ENCODE measurements around the gene MSL1.

DNA sequence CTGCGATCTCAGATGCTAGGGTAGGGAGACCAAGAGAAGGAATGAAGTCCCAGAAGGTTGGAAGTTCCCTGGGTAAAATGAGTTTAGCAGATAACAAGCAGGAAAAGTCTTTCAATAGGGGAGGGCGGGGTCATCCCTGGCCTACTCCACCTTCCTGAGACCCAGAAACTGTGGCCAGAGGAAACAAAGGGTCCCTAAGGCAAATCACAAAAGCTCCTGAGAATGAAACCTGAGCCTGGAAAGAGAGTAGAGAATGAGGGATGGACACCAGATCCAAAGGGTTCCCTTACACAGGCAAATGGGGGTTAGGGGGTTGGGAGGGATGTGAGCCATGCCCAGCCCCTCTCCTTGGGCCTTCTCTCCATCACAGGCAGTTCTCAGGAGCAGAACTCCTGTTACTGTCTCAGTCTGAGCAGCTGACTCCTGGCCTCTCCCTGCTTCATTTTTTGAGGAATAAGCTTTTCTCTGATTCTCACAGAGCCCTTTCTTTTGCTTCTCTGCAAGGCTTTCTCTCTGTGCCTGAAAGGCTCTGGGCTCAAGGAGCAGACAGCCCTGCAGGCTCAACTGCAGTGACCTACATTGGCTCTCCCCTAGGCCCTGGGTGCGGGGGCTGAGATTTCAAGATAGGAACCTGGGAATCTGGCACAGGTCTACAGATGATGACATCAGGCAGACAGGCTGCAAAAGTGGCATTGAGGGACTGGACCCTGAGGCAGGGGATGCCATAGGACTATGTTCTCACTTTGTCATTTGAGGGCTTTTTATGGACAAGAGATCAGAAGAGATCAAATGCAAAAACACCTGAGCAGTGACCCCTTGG lies 11.5 kb upstream of the MSL1 start:
- TF ChIP-seq, protein P1, sequence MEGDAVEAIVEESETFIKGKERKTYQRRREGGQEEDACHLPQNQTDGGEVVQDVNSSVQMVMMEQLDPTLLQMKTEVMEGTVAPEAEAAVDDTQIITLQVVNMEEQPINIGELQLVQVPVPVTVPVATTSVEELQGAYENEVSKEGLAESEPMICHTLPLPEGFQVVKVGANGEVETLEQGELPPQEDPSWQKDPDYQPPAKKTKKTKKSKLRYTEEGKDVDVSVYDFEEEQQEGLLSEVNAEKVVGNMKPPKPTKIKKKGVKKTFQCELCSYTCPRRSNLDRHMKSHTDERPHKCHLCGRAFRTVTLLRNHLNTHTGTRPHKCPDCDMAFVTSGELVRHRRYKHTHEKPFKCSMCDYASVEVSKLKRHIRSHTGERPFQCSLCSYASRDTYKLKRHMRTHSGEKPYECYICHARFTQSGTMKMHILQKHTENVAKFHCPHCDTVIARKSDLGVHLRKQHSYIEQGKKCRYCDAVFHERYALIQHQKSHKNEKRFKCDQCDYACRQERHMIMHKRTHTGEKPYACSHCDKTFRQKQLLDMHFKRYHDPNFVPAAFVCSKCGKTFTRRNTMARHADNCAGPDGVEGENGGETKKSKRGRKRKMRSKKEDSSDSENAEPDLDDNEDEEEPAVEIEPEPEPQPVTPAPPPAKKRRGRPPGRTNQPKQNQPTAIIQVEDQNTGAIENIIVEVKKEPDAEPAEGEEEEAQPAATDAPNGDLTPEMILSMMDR (conservative IDR thresholded peaks at IDR 0.05 in 1 of 2, IDR thresholded peaks at IDR 0.05 in 1 of 2; ENCODE audit: low read depth in 1 of 2, low read length in 2 of 2), result no peak
- TF ChIP-seq EZH2 (IDR thresholded peaks at IDR 0.05; ENCODE audit: low read length, missing control alignments), result no peak
